Trophoblast cell (in vitro differentiated cells and primary cell): Measurements from ENCODE around the gene MGP.

ENCODE experiments used
- DNase-seq, 2 donors: peaks; one replicate each; pipeline ENCODE4 v3.0.0-alpha.2; 2016
- H2AFZ ChIP-seq: 2 replicates; pipeline ENCODE4 v1.6.1; 2013; ENCODE audit warnings: low read length, moderate library complexity, mild to moderate bottlenecking; ENCODE audit not compliant: insufficient read depth, poor library complexity
- H2AK5ac ChIP-seq: 2 replicates; pipeline ENCODE4 v1.6.1; 2013; ENCODE audit warnings: mild to moderate bottlenecking, low read length
- H2BK120ac ChIP-seq: 2 replicates; pipeline ENCODE4 v1.6.1; 2013; ENCODE audit warnings: low read length, mild to moderate bottlenecking, moderate library complexity; ENCODE audit not compliant: insufficient read depth, poor library complexity
- H2BK12ac ChIP-seq: 2 replicates; pipeline ENCODE4 v1.6.1; 2013; ENCODE audit warnings: mild to moderate bottlenecking, low read length, moderate library complexity
- H2BK5ac ChIP-seq: 2 replicates; pipeline ENCODE4 v1.6.1; 2013; ENCODE audit warnings: low read length, low read depth, moderate library complexity, mild to moderate bottlenecking; ENCODE audit not compliant: poor library complexity
- H3K14ac ChIP-seq: 2 replicates; pipeline ENCODE4 v1.6.1; 2013; ENCODE audit warnings: mild to moderate bottlenecking, low read length
- H3K18ac ChIP-seq: 2 replicates; pipeline ENCODE4 v1.6.1; 2013; ENCODE audit warnings: mild to moderate bottlenecking, low read length
- H3K23ac ChIP-seq: 2 replicates; pipeline ENCODE4 v1.6.1; 2013; ENCODE audit warnings: low read length
- H3K27ac ChIP-seq: 2 replicates; pipeline ENCODE4 v1.5.1; 2013; ENCODE audit warnings: low read depth, mild to moderate bottlenecking, inconsistent platforms, low read length, moderate library complexity
- H3K27me3 ChIP-seq: 2 replicates; pipeline ENCODE4 v1.6.1; 2013; ENCODE audit warnings: inconsistent platforms, mild to moderate bottlenecking, low read length, moderate library complexity; ENCODE audit not compliant: insufficient read depth
- H3K36me3 ChIP-seq, 2 experiments: 1 replicate in 1 of 2; 2 replicates in 1 of 2; pipeline ENCODE4 v1.6.1; 2013; ENCODE audit warnings: low read length in 2 of 2, mild to moderate bottlenecking in 2 of 2, moderate library complexity in 1 of 2; ENCODE audit not compliant: insufficient read depth in 2 of 2, control insufficient read depth in 1 of 2
- H3K4ac ChIP-seq: 2 replicates; pipeline ENCODE4 v1.6.1; 2013; ENCODE audit warnings: low read depth, mild to moderate bottlenecking, low read length, moderate library complexity
- H3K4me1 ChIP-seq, 2 experiments: 1 replicate in 1 of 2; 2 replicates in 1 of 2; pipeline ENCODE4 v1.6.1; 2013; ENCODE audit warnings: low read length in 2 of 2, mild to moderate bottlenecking in 2 of 2, moderate library complexity in 1 of 2; ENCODE audit not compliant: insufficient read depth in 2 of 2, control insufficient read depth in 1 of 2
- H3K4me2 ChIP-seq: 2 replicates; pipeline ENCODE4 v1.6.1; 2013; ENCODE audit warnings: inconsistent platforms, mild to moderate bottlenecking, low read length, moderate library complexity
- H3K4me3 ChIP-seq: 2 replicates; pipeline ENCODE4 v1.5.1; 2013; ENCODE audit warnings: mild to moderate bottlenecking, low read depth, low read length, inconsistent platforms
- H3K79me1 ChIP-seq: one replicate; pipeline ENCODE4 v1.6.1; 2013; ENCODE audit warnings: low read length
- H3K79me2 ChIP-seq: 2 replicates; pipeline ENCODE4 v1.6.1; 2013; ENCODE audit warnings: low read length, mild to moderate bottlenecking; ENCODE audit not compliant: control insufficient read depth, insufficient read depth, poor library complexity
- H3K9ac ChIP-seq: 2 replicates; pipeline ENCODE4 v1.6.1; 2013; ENCODE audit warnings: mild to moderate bottlenecking, low read length
- H3K9me3 ChIP-seq: 2 replicates; pipeline ENCODE4 v1.6.1; 2013; ENCODE audit warnings: low read depth, mild to moderate bottlenecking, control low read depth, inconsistent platforms, low read length; ENCODE audit not compliant: insufficient read depth
- H4K12ac ChIP-seq: 2 replicates; pipeline ENCODE4 v1.6.1; 2013; ENCODE audit warnings: low read depth, mild to moderate bottlenecking, low read length, moderate library complexity
- H4K8ac ChIP-seq: 2 replicates; pipeline ENCODE4 v1.6.1; 2013; ENCODE audit warnings: low read depth, mild to moderate bottlenecking, low read length, moderate library complexity
- H4K91ac ChIP-seq: one replicate; pipeline ENCODE4 v1.6.1; 2013; ENCODE audit warnings: low read depth, mild to moderate bottlenecking, low read length, moderate library complexity
- WGBS: extraction: QIAGEN DNeasy Blood & Tissue Kit; methylation state at CpG from one replicate; pipeline ENCODE4 v1.1.7; 2013; ENCODE audit warnings: missing lambda C conversion rate; ENCODE audit not compliant: insufficient read length, insufficient coverage; ENCODE audit errors: extremely low coverage; 5-methylcytosine and 5-hydroxymethylcytosine counted together

MGP gene

DNA sequence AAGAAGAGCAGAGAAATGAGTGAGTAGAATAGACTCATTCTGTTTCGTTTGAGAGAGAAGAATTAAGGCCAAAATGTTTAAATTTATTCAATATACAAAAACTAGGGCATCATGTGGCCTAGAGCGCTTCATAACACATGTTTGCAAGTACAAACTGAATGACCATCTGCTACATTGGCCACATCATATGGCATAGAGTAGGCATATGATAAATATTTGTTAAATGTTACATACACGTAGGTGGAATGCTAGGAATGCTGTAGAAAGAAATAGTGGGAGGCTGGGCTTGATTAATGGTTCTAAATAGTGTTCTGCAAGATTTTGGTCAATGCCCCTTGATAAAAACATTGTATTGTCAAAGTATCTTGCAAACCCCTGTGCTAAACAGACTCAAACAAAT lies 10.8 kb downstream of the MGP start:
- H3K36me3 ChIP-seq, result no peaks in the 10 kb centered on the region

GRCh38 chr12:14873440-14874185 lies 12.0 kb downstream of the MGP start:
- WGBS, result no CpG with 5 or more reads among the region's 1 CpG
- no peak overlapping the region for H3K4me2 ChIP-seq
- no peak overlapping the region for H3K18ac ChIP-seq
- no peak overlapping the region for H2AK5ac ChIP-seq
- no peak overlapping the region for H3K14ac ChIP-seq
- H3K27me3 ChIP-seq, result no peaks in the 10 kb centered on the region
- no peak overlapping the region for H4K8ac ChIP-seq
- no peak overlapping the region for H2BK5ac ChIP-seq
- H3K4ac ChIP-seq, result no peak overlapping the region
- no peak overlapping the region for H3K27ac ChIP-seq
- no peak overlapping the region for H3K23ac ChIP-seq
- no peak overlapping the region for H4K12ac ChIP-seq
- H2BK120ac ChIP-seq, result no peak overlapping the region
- peaks cover 0 to 2% of the 10 kb centered on the region in 2 experiments for H3K36me3 ChIP-seq
- H3K4me3 ChIP-seq, result no peak overlapping the region
- DNase-seq, result no peak
- H4K91ac ChIP-seq, result no peak overlapping the region
- H3K79me2 ChIP-seq, result no peaks in the 10 kb centered on the region
- H2AFZ ChIP-seq, result no peak overlapping the region
- H2BK12ac ChIP-seq, result no peak overlapping the region
- H3K9ac ChIP-seq, result no peak overlapping the region
- H3K4me1 ChIP-seq, result peaks cover 6 to 9% of the 10 kb centered on the region in 2 experiments
- no peaks in the 10 kb centered on the region for H3K9me3 ChIP-seq
- H3K79me1 ChIP-seq, result peaks cover 4% of the 10 kb centered on the region

More for the DNA sequence above, 10.8 kb downstream of the MGP start:
- H3K79me2 ChIP-seq, result no peaks in the 10 kb centered on the region
- H2BK120ac ChIP-seq, result no peak overlapping the region
- H2AK5ac ChIP-seq, result no peak overlapping the region
- no peaks in the 10 kb centered on the region for H3K9me3 ChIP-seq
- H3K79me1 ChIP-seq, result no peaks in the 10 kb centered on the region
- H4K91ac ChIP-seq, result no peak overlapping the region
- H3K4me1 ChIP-seq, result no peaks in the 10 kb centered on the region
- H4K12ac ChIP-seq, result no peak overlapping the region
- H3K9ac ChIP-seq, result no peak overlapping the region
- WGBS, result no CpG with 5 or more reads among the region's 3 CpGs
- H2BK12ac ChIP-seq, result no peak overlapping the region
- no peak overlapping the region for H3K4ac ChIP-seq
- no peak overlapping the region for H3K18ac ChIP-seq
- H3K14ac ChIP-seq, result no peak overlapping the region
- DNase-seq, result no peak
- no peak overlapping the region for H3K27ac ChIP-seq
- H2BK5ac ChIP-seq, result no peak overlapping the region
- no peak overlapping the region for H3K4me2 ChIP-seq
- H3K27me3 ChIP-seq, result no peaks in the 10 kb centered on the region
- no peak overlapping the region for H3K23ac ChIP-seq
- no peak overlapping the region for H4K8ac ChIP-seq
- H2AFZ ChIP-seq, result no peak overlapping the region
- no peak overlapping the region for H3K4me3 ChIP-seq

DNA sequence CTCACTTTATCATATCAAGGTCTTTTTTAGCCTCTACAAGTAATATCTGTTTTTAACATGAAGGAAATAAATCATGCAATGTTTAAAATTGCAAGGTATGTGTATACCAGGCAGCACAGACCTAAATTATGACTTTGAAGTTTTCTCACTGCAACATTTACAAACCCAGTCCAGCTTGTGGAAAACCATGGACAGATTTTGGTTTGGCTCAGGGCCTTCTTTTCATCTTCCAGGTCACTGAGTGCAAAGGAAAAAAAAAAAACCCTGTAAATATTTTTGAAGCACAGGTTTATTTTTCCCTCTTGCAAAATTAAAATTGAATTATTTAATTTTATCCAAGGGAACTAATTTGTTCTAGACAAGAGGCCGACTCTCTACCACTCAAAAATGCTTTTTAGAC lies 13.8 kb downstream of the MGP start:
- Histone ChIP-seq H2AK5ac (no peak overlapping the region), H3K4me2 (no peak overlapping the region), H3K9ac (no peak overlapping the region), H4K91ac (no peak overlapping the region), H3K4ac (no peak overlapping the region), H3K27me3 (no peaks in the 10 kb centered on the region), H2BK5ac (no peak overlapping the region), H3K4me1 (peaks cover 6 to 11% of the 10 kb centered on the region in 2 experiments), H2BK12ac (no peak overlapping the region), H3K36me3 (peaks cover 0 to 5% of the 10 kb centered on the region in 2 experiments), H3K79me2 (no peaks in the 10 kb centered on the region), H3K23ac (no peak overlapping the region), H4K12ac (no peak overlapping the region), H3K27ac (no peak overlapping the region), H3K9me3 (peaks cover 6% of the 10 kb centered on the region), H2AFZ (no peak overlapping the region), H3K14ac (no peak overlapping the region), H3K18ac (no peak overlapping the region), H3K4me3 (no peak overlapping the region), H4K8ac (no peak overlapping the region), H2BK120ac (no peak overlapping the region), H3K79me1 (peaks cover 5% of the 10 kb centered on the region)
- DNase-seq, result no peak
- no CpG with 5 or more reads among the region's 1 CpG for WGBS

DNA sequence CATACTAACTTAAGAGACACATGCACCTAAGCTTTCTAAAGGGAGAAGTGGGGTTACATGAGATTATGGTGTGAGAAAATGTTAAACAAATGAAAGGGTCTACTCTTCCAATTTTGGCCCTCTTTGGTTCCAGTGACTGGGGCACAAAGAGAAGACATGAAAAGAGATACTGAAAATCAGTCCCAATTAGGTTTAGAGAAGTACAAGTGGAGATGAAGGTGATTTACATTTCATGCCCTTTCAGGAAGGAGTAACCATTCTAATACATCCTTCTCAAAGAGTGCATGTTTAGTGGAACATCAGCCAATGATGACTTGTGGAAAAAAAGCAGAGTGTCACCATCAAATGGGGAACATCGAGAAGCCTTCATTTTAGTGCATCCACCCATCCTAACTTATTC lies 14.4 kb downstream of the MGP start:
- no peak overlapping the region for H4K12ac ChIP-seq
- H4K8ac ChIP-seq, result no peak overlapping the region
- H2BK12ac ChIP-seq, result no peak overlapping the region
- no peak overlapping the region for H3K18ac ChIP-seq
- H3K9ac ChIP-seq, result no peak overlapping the region
- H3K9me3 ChIP-seq, result peaks cover 9% of the 10 kb centered on the region
- no peak overlapping the region for H2AFZ ChIP-seq
- no peak overlapping the region for H3K4me3 ChIP-seq
- peaks cover 5% of the 10 kb centered on the region for H3K79me1 ChIP-seq
- H2AK5ac ChIP-seq, result no peak overlapping the region
- no peak overlapping the region for H3K23ac ChIP-seq
- H3K4ac ChIP-seq, result no peak overlapping the region
- no peaks in the 10 kb centered on the region for H3K79me2 ChIP-seq
- H4K91ac ChIP-seq, result no peak overlapping the region
- no peak overlapping the region for H2BK5ac ChIP-seq
- no peaks in the 10 kb centered on the region for H3K27me3 ChIP-seq
- no peak for DNase-seq
- no peak overlapping the region for H3K14ac ChIP-seq
- peaks cover 6 to 11% of the 10 kb centered on the region in 2 experiments for H3K4me1 ChIP-seq
- H3K4me2 ChIP-seq, result no peak overlapping the region
- H3K27ac ChIP-seq, result no peak overlapping the region
- WGBS, result no CpG with 5 or more reads among the region's 1 CpG
- peaks cover 0 to 6% of the 10 kb centered on the region in 2 experiments for H3K36me3 ChIP-seq
- H2BK120ac ChIP-seq, result no peak overlapping the region
